ENCODE results near the gene RAI14.
A peak's percentile ranks its signal among the peaks of the same experiment; 100 is the strongest.

RAI14 gene

GRCh38 chr5:34709861-34710673 lies 53.9 kb downstream of the RAI14 start:
- no peaks in the 10 kb centered on the region for H3K79me1 ChIP-seq (replicated peaks; ENCODE audit: low read length, poor library complexity, severe bottlenecking)
- no peaks in the 10 kb centered on the region for H3K27me3 ChIP-seq (ENCODE audit: control insufficient read depth in 1 of 2, insufficient read depth in 1 of 2, low read length in 2 of 2)
- peak overlapping the region; percentile 59 for H4K91ac ChIP-seq (ENCODE audit: low read length)
- peak overlapping the region; percentile 95 for H2BK5ac ChIP-seq (ENCODE audit: low read depth, low read length, poor library complexity, severe bottlenecking)
- H3K18ac ChIP-seq (ENCODE audit: low read depth in 1 of 2, low read length in 2 of 2) = peak overlapping the region; percentile 28 to 85
- peak overlapping the region; percentile 60 to 89 for H3K4ac ChIP-seq (ENCODE audit: low read depth in 1 of 2, low read length in 2 of 2)
- DNase-seq = peak; percentile 83
- peak overlapping the region in 1 of 2 experiments; percentile 29 for H3K23ac ChIP-seq (ENCODE audit: low read length in 2 of 2)
- H4K8ac ChIP-seq (ENCODE audit: low read length) = peak overlapping the region; percentile 55
- peak overlapping the region; percentile 100 for H3K27ac ChIP-seq (ENCODE audit: low read length, poor library complexity, severe bottlenecking)
- peak overlapping the region; percentile 21 to 94 for H2BK12ac ChIP-seq (ENCODE audit: low read length in 2 of 2)
- peak overlapping the region; percentile 90 for H2AK5ac ChIP-seq (ENCODE audit: low read length, severe bottlenecking)
- no peak overlapping the region for H3K14ac ChIP-seq (ENCODE audit: low read length in 2 of 2)
- H2BK15ac ChIP-seq (ENCODE audit: low read depth, poor library complexity, severe bottlenecking) = peak overlapping the region; percentile 57
- H3K9ac ChIP-seq (ENCODE audit: low read length) = peak overlapping the region; percentile 29
- 33% methylated on average over 5 of the region's 6 CpGs for WGBS
- peaks cover 9% of the 10 kb centered on the region for H3K4me1 ChIP-seq (ENCODE audit: control insufficient read depth, insufficient read depth, low read depth, low read length)
- peaks cover 7 to 48% of the 10 kb centered on the region in 2 experiments for H3K36me3 ChIP-seq (ENCODE audit: control insufficient read depth in 1 of 2, insufficient read depth in 2 of 2, low read depth in 1 of 2, low read length in 2 of 2)
- no peak overlapping the region for H2AFZ ChIP-seq (ENCODE audit: low read depth, low read length)
- peak overlapping the region; percentile 64 for H2BK120ac ChIP-seq (ENCODE audit: low read depth, low read length)
- H3K9me3 ChIP-seq (ENCODE audit: control insufficient read depth, low read length) = no peaks in the 10 kb centered on the region
- no peak overlapping the region for H3K4me3 ChIP-seq (ENCODE audit: insufficient read depth in 1 of 2, low read depth in 1 of 2, low read length in 2 of 2)
- peak overlapping the region; percentile 0 for H3K4me2 ChIP-seq (ENCODE audit: low read length, poor library complexity, severe bottlenecking)

- no peak overlapping the region for H3K4ac ChIP-seq (ENCODE audit: low read depth in 1 of 2, low read length in 2 of 2)
- no peak overlapping the region for H4K8ac ChIP-seq (ENCODE audit: low read length)
- peaks cover 4 to 39% of the 10 kb centered on the region in 2 experiments for H3K36me3 ChIP-seq (ENCODE audit: control insufficient read depth in 1 of 2, insufficient read depth in 2 of 2, low read depth in 1 of 2, low read length in 2 of 2)
- no peak overlapping the region for H2BK12ac ChIP-seq (ENCODE audit: low read length in 2 of 2)
- no peak overlapping the region for H2AK5ac ChIP-seq (ENCODE audit: low read length, severe bottlenecking)
- H3K27ac ChIP-seq (ENCODE audit: low read length, poor library complexity, severe bottlenecking) = no peak overlapping the region
- H3K9ac ChIP-seq (ENCODE audit: low read length) = no peak overlapping the region
- H3K27me3 ChIP-seq (ENCODE audit: control insufficient read depth in 1 of 2, insufficient read depth in 1 of 2, low read length in 2 of 2) = no peaks in the 10 kb centered on the region
- no peaks in the 10 kb centered on the region for H3K79me1 ChIP-seq (replicated peaks; ENCODE audit: low read length, poor library complexity, severe bottlenecking)
- no peak overlapping the region for H2BK5ac ChIP-seq (ENCODE audit: low read depth, low read length, poor library complexity, severe bottlenecking)
- H3K9me3 ChIP-seq (ENCODE audit: control insufficient read depth, low read length) = no peaks in the 10 kb centered on the region
- WGBS = 93% methylated on average over 4 of the region's 4 CpGs
- no peak overlapping the region for H2BK15ac ChIP-seq (ENCODE audit: low read depth, poor library complexity, severe bottlenecking)
- no peak overlapping the region for H3K14ac ChIP-seq (ENCODE audit: low read length in 2 of 2)
- no peak overlapping the region for H3K4me2 ChIP-seq (ENCODE audit: low read length, poor library complexity, severe bottlenecking)
- H3K4me1 ChIP-seq (ENCODE audit: control insufficient read depth, insufficient read depth, low read depth, low read length) = peaks cover 15% of the 10 kb centered on the region
- no peak for DNase-seq
- H3K4me3 ChIP-seq (ENCODE audit: insufficient read depth in 1 of 2, low read depth in 1 of 2, low read length in 2 of 2) = no peak overlapping the region
- no peak overlapping the region for H2BK120ac ChIP-seq (ENCODE audit: low read depth, low read length)
- no peak overlapping the region for H2AFZ ChIP-seq (ENCODE audit: low read depth, low read length)
- H3K23ac ChIP-seq (ENCODE audit: low read length in 2 of 2) = no peak overlapping the region
- H4K91ac ChIP-seq (ENCODE audit: low read length) = no peak overlapping the region
- no peak overlapping the region for H3K18ac ChIP-seq (ENCODE audit: low read depth in 1 of 2, low read length in 2 of 2)
Observed at GRCh38 chr5:34712565-34712964, 56.4 kb downstream of the RAI14 start.

GRCh38 chr5:34715711-34716110 lies 59.6 kb downstream of the RAI14 start:
- no peak overlapping the region for H3K9ac ChIP-seq (ENCODE audit: low read length)
- no peak overlapping the region for H3K4me2 ChIP-seq (ENCODE audit: low read length, poor library complexity, severe bottlenecking)
- H2AK5ac ChIP-seq (ENCODE audit: low read length, severe bottlenecking) = peak overlapping the region; percentile 80
- peaks cover 4 to 44% of the 10 kb centered on the region in 2 experiments for H3K36me3 ChIP-seq (ENCODE audit: control insufficient read depth in 1 of 2, insufficient read depth in 2 of 2, low read depth in 1 of 2, low read length in 2 of 2)
- no peak overlapping the region for H3K18ac ChIP-seq (ENCODE audit: low read depth in 1 of 2, low read length in 2 of 2)
- no peak overlapping the region for H3K23ac ChIP-seq (ENCODE audit: low read length in 2 of 2)
- DNase-seq = peak; percentile 45
- no peak overlapping the region for H3K4ac ChIP-seq (ENCODE audit: low read depth in 1 of 2, low read length in 2 of 2)
- H3K9me3 ChIP-seq (ENCODE audit: control insufficient read depth, low read length) = no peaks in the 10 kb centered on the region
- H3K4me1 ChIP-seq (ENCODE audit: control insufficient read depth, insufficient read depth, low read depth, low read length) = peaks cover 18% of the 10 kb centered on the region
- H3K27me3 ChIP-seq (ENCODE audit: control insufficient read depth in 1 of 2, insufficient read depth in 1 of 2, low read length in 2 of 2) = no peaks in the 10 kb centered on the region
- no peak overlapping the region for H4K8ac ChIP-seq (ENCODE audit: low read length)
- no peak overlapping the region for H3K4me3 ChIP-seq (ENCODE audit: insufficient read depth in 1 of 2, low read depth in 1 of 2, low read length in 2 of 2)
- H3K79me1 ChIP-seq (replicated peaks; ENCODE audit: low read length, poor library complexity, severe bottlenecking) = no peaks in the 10 kb centered on the region
- H2AFZ ChIP-seq (ENCODE audit: low read depth, low read length) = no peak overlapping the region
- H3K14ac ChIP-seq (ENCODE audit: low read length in 2 of 2) = no peak overlapping the region
- no peak overlapping the region for H2BK15ac ChIP-seq (ENCODE audit: low read depth, poor library complexity, severe bottlenecking)
- no CpG with 5 or more reads among the region's 1 CpG for WGBS
- no peak overlapping the region for H2BK120ac ChIP-seq (ENCODE audit: low read depth, low read length)
- H2BK12ac ChIP-seq (ENCODE audit: low read length in 2 of 2) = no peak overlapping the region
- H4K91ac ChIP-seq (ENCODE audit: low read length) = no peak overlapping the region
- H2BK5ac ChIP-seq (ENCODE audit: low read depth, low read length, poor library complexity, severe bottlenecking) = no peak overlapping the region
- H3K27ac ChIP-seq (ENCODE audit: low read length, poor library complexity, severe bottlenecking) = peak overlapping the region; percentile 99

GRCh38 chr5:34716986-34717385 lies 60.9 kb downstream of the RAI14 start:
- Histone ChIP-seq H3K79me1 (replicated peaks; ENCODE audit: low read length, poor library complexity, severe bottlenecking) (no peaks in the 10 kb centered on the region), H3K4me3 (ENCODE audit: insufficient read depth in 1 of 2, low read depth in 1 of 2, low read length in 2 of 2) (no peak overlapping the region), H3K27me3 (ENCODE audit: control insufficient read depth in 1 of 2, insufficient read depth in 1 of 2, low read length in 2 of 2) (no peaks in the 10 kb centered on the region), H2AK5ac (ENCODE audit: low read length, severe bottlenecking) (peak overlapping the region; percentile 99), H2BK15ac (ENCODE audit: low read depth, poor library complexity, severe bottlenecking) (no peak overlapping the region), H3K9ac (ENCODE audit: low read length) (no peak overlapping the region), H4K8ac (ENCODE audit: low read length) (no peak overlapping the region), H3K14ac (ENCODE audit: low read length in 2 of 2) (no peak overlapping the region), H2BK5ac (ENCODE audit: low read depth, low read length, poor library complexity, severe bottlenecking) (peak overlapping the region; percentile 96), H3K4me1 (ENCODE audit: control insufficient read depth, insufficient read depth, low read depth, low read length) (peaks cover 16% of the 10 kb centered on the region), H3K9me3 (ENCODE audit: control insufficient read depth, low read length) (no peaks in the 10 kb centered on the region), H3K23ac (ENCODE audit: low read length in 2 of 2) (no peak overlapping the region), H3K4me2 (ENCODE audit: low read length, poor library complexity, severe bottlenecking) (no peak overlapping the region), H3K18ac (ENCODE audit: low read depth in 1 of 2, low read length in 2 of 2) (peak overlapping the region in 1 of 2 experiments; percentile 84), H3K36me3 (ENCODE audit: control insufficient read depth in 1 of 2, insufficient read depth in 2 of 2, low read depth in 1 of 2, low read length in 2 of 2) (peaks cover 5 to 34% of the 10 kb centered on the region in 2 experiments), H3K4ac (ENCODE audit: low read depth in 1 of 2, low read length in 2 of 2) (no peak overlapping the region), H2AFZ (ENCODE audit: low read depth, low read length) (no peak overlapping the region), H2BK12ac (ENCODE audit: low read length in 2 of 2) (no peak overlapping the region), H3K27ac (ENCODE audit: low read length, poor library complexity, severe bottlenecking) (peak overlapping the region; percentile 100), H2BK120ac (ENCODE audit: low read depth, low read length) (no peak overlapping the region), H4K91ac (ENCODE audit: low read length) (no peak overlapping the region)
- no CpG with 5 or more reads among the region's 2 CpGs for WGBS
- DNase-seq = peak; percentile 58
